Endothelial cell (in vitro differentiated cells): ENCODE data around the gene FOXN1. TPM values are rescaled to one million over a fixed set of nuclear protein-coding genes. Genes with fewer than 3 reads are reported as not detected.

ENCODE experiments used
- DNase-seq: peaks from one replicate; pipeline ENCODE4 v3.0.0; 2021; ENCODE audit warnings: low spot score
- H3K27ac Mint-ChIP-seq: one replicate; pipeline ENCODE4 v1.8.0; 2021; ENCODE audit warnings: mixed read lengths, inconsistent platforms; ENCODE audit not compliant: unreplicated experiment
- H3K27me3 Mint-ChIP-seq: one replicate; pipeline ENCODE4 v1.8.0; 2021; ENCODE audit warnings: mild to moderate bottlenecking, moderate library complexity, mixed read lengths, inconsistent platforms; ENCODE audit not compliant: unreplicated experiment
- H3K36me3 Mint-ChIP-seq: one replicate; pipeline ENCODE4 v1.8.0; 2021; ENCODE audit warnings: mild to moderate bottlenecking, low read depth, mixed read lengths, inconsistent platforms; ENCODE audit not compliant: unreplicated experiment
- H3K4me1 Mint-ChIP-seq: one replicate; pipeline ENCODE4 v1.8.0; 2021; ENCODE audit warnings: mild to moderate bottlenecking, mixed read lengths, inconsistent platforms; ENCODE audit not compliant: unreplicated experiment
- H3K4me3 Mint-ChIP-seq: one replicate; pipeline ENCODE4 v1.8.0; 2021; ENCODE audit warnings: mild to moderate bottlenecking, mixed read lengths, inconsistent platforms; ENCODE audit not compliant: unreplicated experiment
- H3K9me3 Mint-ChIP-seq: one replicate; pipeline ENCODE4 v1.8.0; 2021; ENCODE audit warnings: mixed read lengths, inconsistent platforms; ENCODE audit not compliant: unreplicated experiment
- CTCF ChIP-seq: fragments of 200-600 bp; sonication (generic); IDR thresholded peaks from one replicate; pipeline ENCODE4 v1.5.0; 2021; ENCODE audit warnings: antibody characterized with exemption; ENCODE audit not compliant: unreplicated experiment
- total RNA-seq: library from RNA; stranded (reverse); fragmentation: NEBNext Ultra II Directional; extraction: Animal tissue kit (Norgen Biotek cat#: 25700); gene quantifications from one replicate; pipeline ENCODE4 v1.2.1, GENCODE V29; 2021; ENCODE audit not compliant: unreplicated experiment

FOXN1 gene
- total RNA-seq, 1 donor from 2014 or later, result not detected

GRCh38 chr17:28569446-28569845 lies 63.3 kb downstream of the FOXN1 start:
- H3K27me3 Mint-ChIP-seq, result peaks cover 1% of the 10 kb centered on the region
- H3K9me3 Mint-ChIP-seq, result no peaks in the 10 kb centered on the region
- no peak overlapping the region for H3K27ac Mint-ChIP-seq
- peaks cover 12% of the 10 kb centered on the region for H3K36me3 Mint-ChIP-seq
- DNase-seq, result no peak
- TF ChIP-seq CTCF, result no peak
- peak overlapping the region; percentile 60 for H3K4me3 Mint-ChIP-seq
- H3K4me1 Mint-ChIP-seq, result peaks cover 11% of the 10 kb centered on the region

- peak overlapping the region; percentile 99 for H3K4me3 Mint-ChIP-seq
- no peak for DNase-seq
- TF ChIP-seq CTCF, result no peak
Measured at GRCh38 chr17:28570716-28571360, 64.7 kb downstream of the FOXN1 start.

GRCh38 chr17:28571361-28572122 lies 65.4 kb downstream of the FOXN1 start, which contains the start of gene PIGS:
PIGS (minus strand) TSS chr17:28571524; CDS start chr17:28571496, 28 bp downstream.
- Mint-ChIP-seq H3K4me3 (peak within 1 kb of the TSS; percentile 99), H3K4me1 (peaks cover 16% of the 10 kb centered on the region), H3K27ac (peak within 1 kb of the TSS; percentile 89), H3K27me3 (peaks cover 8% of the 10 kb centered on the region), H3K9me3 (no peaks in the 10 kb centered on the region), H3K36me3 (peaks cover 12% of the 10 kb centered on the region)
- no peak for TF ChIP-seq CTCF
- DNase-seq, result peak; percentile 93

More at GRCh38 chr17:28570716-28571360, 64.7 kb downstream of the FOXN1 start:
- peaks cover 11% of the 10 kb centered on the region for H3K4me1 Mint-ChIP-seq
- peaks cover 12% of the 10 kb centered on the region for H3K36me3 Mint-ChIP-seq
- peaks cover 5% of the 10 kb centered on the region for H3K27me3 Mint-ChIP-seq
- H3K27ac Mint-ChIP-seq, result peak overlapping the region; percentile 89
- no peaks in the 10 kb centered on the region for H3K9me3 Mint-ChIP-seq

- Mint-ChIP-seq H3K9me3 (no peaks in the 10 kb centered on the region), H3K27ac (no peak overlapping the region), H3K4me1 (peaks cover 16% of the 10 kb centered on the region), H3K27me3 (peaks cover 8% of the 10 kb centered on the region), H3K36me3 (peaks cover 15% of the 10 kb centered on the region), H3K4me3 (peak overlapping the region; percentile 65)
- TF ChIP-seq CTCF, result no peak
- no peak for DNase-seq
Measured at GRCh38 chr17:28572259-28573039, 66.3 kb downstream of the FOXN1 start.
